SK-N-SH treated with all-trans-retinoic acid at 6 μM for 48 hours (cell line): ENCODE results near the gene SYCP2.

Experiments
- GLIS3 ChIP-seq: fragments of 250-450 bp; sonication (Bioruptor Pico); IDR thresholded peaks from 2 replicates; pipeline ENCODE4 v1.5.0; 2020; ENCODE audit warnings: mild to moderate bottlenecking, moderate library complexity
- OSR1 ChIP-seq: fragments of 250-450 bp; sonication (Bioruptor Pico); IDR thresholded peaks from 2 replicates; pipeline ENCODE4 v1.8.0; 2022; ENCODE audit warnings: moderate library complexity, mild to moderate bottlenecking, inconsistent platforms
- PATZ1 ChIP-seq: fragments of 250-450 bp; sonication (Bioruptor Pico); IDR thresholded peaks from 2 replicates; pipeline ENCODE4 v1.8.0; 2020; ENCODE audit warnings: mild to moderate bottlenecking, moderate library complexity, borderline replicate concordance
- PPARA ChIP-seq: fragments of 250-450 bp; sonication (Bioruptor Pico); IDR thresholded peaks from 2 replicates; pipeline ENCODE4 v1.5.0; 2020; ENCODE audit warnings: mild to moderate bottlenecking, borderline replicate concordance
- TCF4 ChIP-seq: fragments of 250-450 bp; sonication (Bioruptor Pico); IDR thresholded peaks from 2 replicates; pipeline ENCODE4 v1.8.0; 2021; ENCODE audit warnings: mild to moderate bottlenecking, moderate library complexity, borderline replicate concordance
- TOX ChIP-seq: fragments of 250-450 bp; sonication (Bioruptor Pico); IDR thresholded peaks from 2 replicates; pipeline ENCODE4 v1.8.0; 2021; ENCODE audit warnings: mild to moderate bottlenecking, moderate library complexity, borderline replicate concordance

DNA sequence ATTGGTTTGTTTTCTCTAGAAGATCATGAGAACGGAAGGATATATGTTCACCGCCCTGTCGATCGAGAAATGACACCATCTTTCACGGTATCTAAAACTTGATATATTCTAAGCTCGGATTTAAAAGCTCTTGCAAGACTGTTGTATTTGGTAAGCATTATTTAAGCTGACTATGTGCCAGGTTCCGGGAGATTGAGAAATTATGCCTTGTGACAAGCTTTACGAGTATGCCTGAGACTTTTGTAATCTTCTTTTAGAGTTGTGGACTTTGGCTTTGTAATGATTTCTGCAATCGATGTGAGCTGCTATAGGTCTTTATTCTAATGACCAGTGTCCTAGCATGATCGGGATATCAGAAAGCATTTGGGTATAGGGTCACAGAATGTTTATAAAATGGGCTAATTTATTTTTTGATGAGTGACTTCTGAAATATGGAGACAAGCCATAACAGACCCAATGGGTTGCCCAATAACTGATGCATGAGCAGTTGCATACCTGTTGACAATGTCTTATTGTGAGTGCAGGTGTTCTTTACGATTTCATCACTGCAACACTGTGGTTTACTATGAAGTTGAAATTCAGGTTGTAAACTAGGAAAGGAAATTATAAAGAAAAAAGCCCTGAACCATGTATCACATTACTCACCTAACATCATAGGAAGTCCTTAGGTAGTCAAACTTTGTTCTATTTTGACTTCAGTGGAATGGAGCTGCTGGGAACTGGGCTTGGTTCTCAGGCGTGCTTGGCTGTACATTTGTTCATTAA, 38.8 kb upstream of the SYCP2 start:
- TF ChIP-seq PATZ1, result no peak
- no peak for TF ChIP-seq PPARA (CRISPR knock-in tag)
- no peak for TF ChIP-seq OSR1 (CRISPR knock-in tag)
- no peak for TF ChIP-seq TCF4 (CRISPR knock-in tag)
- no peak for TF ChIP-seq GLIS3
- TF ChIP-seq TOX (CRISPR knock-in tag), result no peak
